Measurements from ENCODE around the gene SLC35F4. TPM values are rescaled to one million over a fixed set of nuclear protein-coding genes. Genes with fewer than 3 reads are reported as not detected.

The SLC35F4 gene
- total and polyA plus RNA-seq, 2 donors (not counting 3 experiments of a cell fraction or from before 2014, with no cell fraction given): not detected

GRCh38 chr14:57879516-57879915, 13.6 kb upstream of the SLC35F4 start:
- DNase-seq (ENCODE audit: low read depth, low spot score): no peak

More at GRCh38 chr14:57879516-57879915, 13.6 kb upstream of the SLC35F4 start:
- no peak overlapping the region for H3K9ac ChIP-seq (replicated peaks; ENCODE audit: extremely low read depth, insufficient read depth, low read length)
- no peak overlapping the region for H3K27ac ChIP-seq (ENCODE audit: insufficient read depth, low read depth, low read length)
- H3K79me2 ChIP-seq (ENCODE audit: control insufficient read depth, insufficient read depth, low read length): no peaks in the 10 kb centered on the region
- no TSS peak for BruUV-seq (replicated peaks)
- no peaks in the 10 kb centered on the region for H3K9me1 ChIP-seq (replicated peaks; ENCODE audit: control insufficient read depth, extremely low read depth, insufficient read depth, low read length)
- no peak for FAIRE-seq
- no peaks in the 10 kb centered on the region for H3K4me1 ChIP-seq (ENCODE audit: control insufficient read depth, extremely low read depth, insufficient read depth, low read length)
- no peaks in the 10 kb centered on the region for H3K9me3 ChIP-seq (replicated peaks; ENCODE audit: control insufficient read depth, insufficient read depth, low read length)
- no peak overlapping the region for H2AFZ ChIP-seq (ENCODE audit: low read depth, low read length)
- no peaks in the 10 kb centered on the region for H4K20me1 ChIP-seq (replicated peaks; ENCODE audit: control insufficient read depth, extremely low read depth, insufficient read depth, low read length)
- CTCF ChIA-PET: no interaction called here
- dilution Hi-C loops (cut with MboI; ENCODE audit: extremely low pct_ligation_motif_present, low sequenced_read_pairs): no loop called here
- H3K36me3 ChIP-seq (ENCODE audit: control insufficient read depth in 2 of 2, extremely low read depth in 1 of 2, insufficient read depth in 2 of 2, low read length in 2 of 2): no peaks in the 10 kb centered on the region
- H3K4me2 ChIP-seq (ENCODE audit: insufficient read depth, low read length): no peak overlapping the region
- POLR2A ChIA-PET: no interaction called here
- TF ChIP-seq POLR2AphosphoS5 (IDR thresholded peaks at IDR 0.05; ENCODE audit: insufficient read depth, low read depth, low read length) (no peak), FOS (IDR thresholded peaks at IDR 0.05; ENCODE audit: borderline replicate concordance, insufficient read depth, low read length) (no peak), EZH2 (IDR thresholded peaks at IDR 0.05; ENCODE audit: borderline replicate concordance, low read depth, low read length, severe bottlenecking) (no peak), GATA2 (IDR thresholded peaks at IDR 0.05; ENCODE audit: insufficient read depth, insufficient read length, low read depth, low read length) (no peak), JUN (IDR thresholded peaks at IDR 0.05; ENCODE audit: borderline replicate concordance, insufficient read depth, insufficient read length, low read depth) (no peak), POLR2A (IDR thresholded peaks at IDR 0.05; ENCODE audit: low read depth, low read length) (no peak), MAX (IDR thresholded peaks at IDR 0.05; ENCODE audit: insufficient read depth, insufficient read length) (no peak), MYC (IDR thresholded peaks at IDR 0.05; ENCODE audit: low read depth, low read length) (no peak)
- TF ChIP-seq, protein P1, sequence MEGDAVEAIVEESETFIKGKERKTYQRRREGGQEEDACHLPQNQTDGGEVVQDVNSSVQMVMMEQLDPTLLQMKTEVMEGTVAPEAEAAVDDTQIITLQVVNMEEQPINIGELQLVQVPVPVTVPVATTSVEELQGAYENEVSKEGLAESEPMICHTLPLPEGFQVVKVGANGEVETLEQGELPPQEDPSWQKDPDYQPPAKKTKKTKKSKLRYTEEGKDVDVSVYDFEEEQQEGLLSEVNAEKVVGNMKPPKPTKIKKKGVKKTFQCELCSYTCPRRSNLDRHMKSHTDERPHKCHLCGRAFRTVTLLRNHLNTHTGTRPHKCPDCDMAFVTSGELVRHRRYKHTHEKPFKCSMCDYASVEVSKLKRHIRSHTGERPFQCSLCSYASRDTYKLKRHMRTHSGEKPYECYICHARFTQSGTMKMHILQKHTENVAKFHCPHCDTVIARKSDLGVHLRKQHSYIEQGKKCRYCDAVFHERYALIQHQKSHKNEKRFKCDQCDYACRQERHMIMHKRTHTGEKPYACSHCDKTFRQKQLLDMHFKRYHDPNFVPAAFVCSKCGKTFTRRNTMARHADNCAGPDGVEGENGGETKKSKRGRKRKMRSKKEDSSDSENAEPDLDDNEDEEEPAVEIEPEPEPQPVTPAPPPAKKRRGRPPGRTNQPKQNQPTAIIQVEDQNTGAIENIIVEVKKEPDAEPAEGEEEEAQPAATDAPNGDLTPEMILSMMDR (IDR thresholded peaks at IDR 0.05; ENCODE audit: extremely low read depth in 1 of 2, insufficient read depth in 1 of 2, low read depth in 1 of 2, low read length in 2 of 2): no peak
- H3K4me3 ChIP-seq (replicated peaks in 1 of 3; ENCODE audit: insufficient read depth in 1 of 3, low read depth in 1 of 3, low read length in 3 of 3): no peak overlapping the region
- H3K27me3 ChIP-seq (ENCODE audit: control insufficient read depth in 2 of 2, insufficient read depth in 2 of 2, low read length in 2 of 2): no peaks in the 10 kb centered on the region
- intact Hi-C loops (cut with micrococcal nuclease): no loop called here

Data from endothelial cell of umbilical vein (primary cell).